GM12892 (cell line): ENCODE results near the gene CATSPER1.
A peak's percentile ranks its signal among the peaks of the same experiment; 100 is the strongest.

Source experiments
- DNase-seq: peaks from one replicate; pipeline ENCODE4 v3.0.0; 2011; ENCODE audit not compliant: insufficient read length
- FAIRE-seq: peaks from 2 replicates; lab custom pipeline; 2011; peaks lifted over from hg19 to GRCh38; lab: Jason Lieb, UNC
- POLR2A ChIP-seq: IDR thresholded peaks from 2 replicates; pipeline ENCODE4 v1.6.1; 2011; ENCODE audit warnings: low read depth, low read length, control low read depth
- POLR2AphosphoS5 ChIP-seq: IDR thresholded peaks from 2 replicates; pipeline ENCODE4 v1.6.1; 2011; ENCODE audit warnings: low read depth, low read length, control low read depth
- TAF1 ChIP-seq: IDR thresholded peaks from 2 replicates; pipeline ENCODE4 v1.6.1; 2011; ENCODE audit warnings: low read depth, mild to moderate bottlenecking, control low read depth, low read length, borderline replicate concordance

The CATSPER1 gene

GRCh38 chr11:66048547-66049323, 22.5 kb upstream of the CATSPER1 start, which contains the start of gene GAL3ST3:
Gene GAL3ST3, minus strand, starts transcription at chr11:66049161. Its CDS starts 3,746 bp downstream, at chr11:66045415.
- FAIRE-seq: no peak
- TF ChIP-seq POLR2A (no peak), TAF1 (no peak), POLR2AphosphoS5 (no peak)

GRCh38 chr11:66047541-66048365, 21.5 kb upstream of the CATSPER1 start:
- DNase-seq (no peak), FAIRE-seq (no peak)
- TF ChIP-seq POLR2A (no peak), TAF1 (no peak), POLR2AphosphoS5 (no peak)

More at GRCh38 chr11:66048547-66049323, 22.5 kb upstream of the CATSPER1 start, which contains the start of gene GAL3ST3:
- DNase-seq: no peak

DNA sequence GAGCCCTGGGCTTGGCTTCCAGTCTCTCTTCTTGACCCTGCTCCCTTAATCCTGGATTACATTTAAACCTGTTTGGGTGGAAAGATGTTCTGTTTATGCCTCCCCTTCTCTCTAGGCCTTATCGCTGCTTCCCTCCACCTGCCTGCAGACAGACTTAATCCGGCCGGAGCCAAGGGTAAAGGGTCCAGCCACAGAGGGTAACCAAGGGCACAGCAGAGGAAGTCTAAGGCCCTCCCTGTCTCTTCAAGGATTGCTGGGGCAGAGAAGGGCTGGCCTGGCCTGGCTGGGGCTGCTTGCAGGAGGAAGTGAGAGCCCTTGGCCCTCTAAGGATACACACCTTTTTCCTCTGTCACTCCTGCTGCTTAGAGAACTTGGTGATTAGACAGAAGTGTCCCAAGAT, 20.6 kb upstream of the CATSPER1 start:
- no peak for TF ChIP-seq POLR2AphosphoS5
- no peak for TF ChIP-seq POLR2A
- no peak for TF ChIP-seq TAF1
- no peak for FAIRE-seq
- no peak for DNase-seq

DNA sequence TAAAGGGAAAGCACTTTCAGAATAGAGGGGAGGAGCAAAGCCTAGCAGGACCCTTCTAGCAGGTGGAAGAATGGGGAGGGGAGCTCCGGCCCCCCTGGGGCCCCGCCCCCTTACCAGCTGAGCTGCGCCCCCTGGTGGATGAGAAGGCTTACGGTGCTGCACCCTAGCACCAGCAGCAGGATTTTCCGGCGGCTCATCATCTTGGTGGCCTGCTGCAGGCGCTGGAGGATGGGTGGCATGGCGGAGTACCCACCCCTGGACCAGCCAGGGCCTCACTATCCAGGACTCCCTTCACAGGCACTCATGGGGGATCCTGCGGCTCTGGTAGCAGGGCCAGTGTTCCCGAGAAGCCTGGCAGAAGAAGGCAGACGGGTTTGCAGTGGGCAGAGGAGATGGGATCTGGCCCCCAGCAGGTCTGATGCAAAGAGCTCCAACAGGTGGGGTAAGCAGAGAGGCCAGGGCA, 18.9 kb upstream of the CATSPER1 start:
- TF ChIP-seq POLR2AphosphoS5 (no peak), POLR2A (no peak), TAF1 (no peak)
- DNase-seq (peak; percentile 88), FAIRE-seq (peak; percentile 99)

DNA sequence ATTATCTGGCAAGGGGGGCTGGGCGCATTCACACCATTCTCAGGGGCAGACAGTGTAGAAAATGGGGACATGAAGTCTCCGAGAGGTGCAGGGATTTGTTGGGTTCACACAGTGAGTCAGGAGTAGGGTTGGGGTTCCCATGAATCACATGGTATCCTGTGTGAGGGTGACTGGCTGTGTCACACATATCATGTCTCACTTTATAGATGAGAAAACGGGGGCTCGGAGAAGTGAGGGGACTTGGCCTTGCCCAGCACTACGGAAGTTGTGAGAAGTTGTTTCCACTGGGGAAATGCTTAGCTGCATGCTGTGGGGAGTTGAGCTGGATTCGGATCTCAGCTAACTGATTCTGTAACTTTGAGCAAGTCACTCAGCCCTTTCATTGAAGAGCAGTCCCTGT, 18.5 kb upstream of the CATSPER1 start:
- FAIRE-seq (no peak), DNase-seq (no peak)
- TF ChIP-seq POLR2AphosphoS5 (no peak), TAF1 (no peak), POLR2A (no peak)

DNA sequence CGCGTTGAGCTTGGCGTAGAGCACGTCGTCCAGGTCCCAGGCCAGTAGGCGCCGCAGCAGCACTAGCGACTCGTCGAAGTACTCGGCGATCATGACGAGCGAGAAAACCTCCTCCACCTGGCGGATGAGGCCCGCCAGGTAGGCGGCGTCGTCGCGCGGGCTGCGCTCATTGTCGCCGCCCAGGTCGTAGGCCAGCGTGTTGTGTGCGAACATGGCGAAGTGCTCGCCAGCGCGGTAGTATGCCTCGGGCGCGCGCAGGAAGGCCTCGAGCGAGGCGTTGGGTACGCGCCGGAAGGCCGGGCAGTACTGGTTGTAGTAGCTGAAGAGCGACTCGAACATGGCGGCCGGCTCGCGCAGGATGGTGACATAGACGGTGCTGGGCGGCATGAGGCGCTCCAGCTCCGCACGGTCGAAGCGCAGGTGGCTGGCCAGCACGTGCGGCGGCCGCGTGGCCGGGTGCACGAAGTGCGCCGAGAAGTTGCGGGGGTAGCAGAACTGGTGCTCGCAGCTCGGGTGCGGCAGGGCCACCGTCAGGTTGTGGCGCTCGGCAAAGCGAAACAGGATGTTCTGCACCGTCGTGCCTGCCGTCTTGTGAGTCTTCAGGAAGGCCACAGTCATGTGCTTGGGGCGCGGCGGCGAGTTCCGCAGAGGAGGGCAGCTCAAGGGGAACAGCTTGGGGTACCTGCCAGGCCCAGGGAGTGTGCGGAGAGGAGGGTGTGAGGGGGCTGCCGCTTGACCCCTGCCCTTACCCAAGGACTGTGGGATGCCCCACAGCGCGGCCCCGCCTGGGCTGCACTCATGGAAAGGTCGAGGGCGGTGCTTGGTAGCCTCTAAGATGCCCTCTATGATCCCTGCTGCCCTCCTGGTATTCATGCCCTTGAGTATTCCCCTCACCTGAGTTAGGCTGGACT, 17.0 kb upstream of the CATSPER1 start:
- no peak for DNase-seq
- no peak for FAIRE-seq
- no peak for TF ChIP-seq POLR2A
- no peak for TF ChIP-seq POLR2AphosphoS5

DNA sequence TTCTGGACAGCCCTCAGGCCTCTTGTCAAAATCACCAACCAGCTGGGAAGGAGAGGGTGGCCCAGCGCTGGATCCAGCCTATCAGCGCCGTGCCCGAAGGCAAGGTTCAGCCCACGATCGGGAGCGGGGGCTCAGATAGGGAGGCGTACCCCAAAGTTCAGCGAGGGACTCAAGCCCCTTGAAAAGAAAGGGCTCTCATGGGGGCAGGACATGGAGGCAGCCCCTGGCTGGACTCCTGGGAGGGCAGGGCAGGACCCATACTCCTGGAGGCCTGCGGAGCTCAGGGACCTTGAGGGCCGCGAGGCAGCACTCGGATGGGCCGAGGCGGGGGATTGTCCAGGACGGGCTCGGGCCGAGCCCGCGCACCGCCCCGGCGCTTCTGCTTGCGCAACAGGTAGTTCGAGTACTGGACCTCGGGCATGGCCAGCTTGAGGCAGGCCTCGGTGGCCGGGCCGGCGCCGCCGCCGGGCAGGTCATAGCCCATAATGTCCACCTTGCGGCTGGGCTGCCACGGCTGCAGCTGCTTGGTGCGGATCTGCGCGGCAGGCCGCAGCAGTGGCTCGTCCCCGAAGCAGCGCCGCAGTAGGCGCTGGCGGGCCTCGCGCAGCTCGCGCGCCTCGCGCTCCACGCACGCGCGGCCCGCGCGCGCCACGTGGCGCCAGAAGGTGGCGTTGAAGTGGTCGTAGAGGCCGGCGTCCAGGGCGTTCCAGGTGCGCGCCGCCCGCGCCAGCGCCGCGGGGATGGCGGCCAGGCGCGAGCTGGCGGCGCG, 16.1 kb upstream of the CATSPER1 start:
- no peak for FAIRE-seq
- no peak for TF ChIP-seq TAF1

GRCh38 chr11:66039765-66040164, 13.5 kb upstream of the CATSPER1 start:
- TF ChIP-seq TAF1 (no peak), POLR2A (no peak), POLR2AphosphoS5 (no peak)
- FAIRE-seq: no peak
- no peak for DNase-seq

More for the DNA sequence above, 16.1 kb upstream of the CATSPER1 start:
- no peak for DNase-seq

GRCh38 chr11:66037327-66037726, 11.0 kb upstream of the CATSPER1 start:
- TF ChIP-seq TAF1 (no peak), POLR2AphosphoS5 (no peak), POLR2A (no peak)
- DNase-seq (no peak), FAIRE-seq (no peak)

DNA sequence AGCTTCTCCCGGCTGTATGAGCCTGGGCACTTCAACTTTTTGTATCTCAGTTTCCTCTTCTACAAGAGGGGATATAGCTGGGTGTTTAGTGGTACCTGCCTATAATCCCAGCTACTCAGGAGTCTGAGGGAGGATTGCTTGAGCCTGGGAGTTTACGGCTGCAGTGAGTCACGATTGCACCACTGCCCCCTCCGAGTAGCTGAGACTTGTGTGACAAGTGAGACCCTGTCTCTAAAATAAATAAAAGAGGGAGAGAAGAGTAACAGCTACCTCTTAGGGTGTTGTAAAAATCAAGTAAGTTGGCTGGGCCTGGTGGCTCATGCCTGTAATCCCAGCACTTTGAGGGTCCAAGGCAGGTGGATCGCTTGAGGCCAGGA, 10.0 kb upstream of the CATSPER1 start:
- TF ChIP-seq TAF1 (no peak), POLR2A (no peak), POLR2AphosphoS5 (no peak)

DNA sequence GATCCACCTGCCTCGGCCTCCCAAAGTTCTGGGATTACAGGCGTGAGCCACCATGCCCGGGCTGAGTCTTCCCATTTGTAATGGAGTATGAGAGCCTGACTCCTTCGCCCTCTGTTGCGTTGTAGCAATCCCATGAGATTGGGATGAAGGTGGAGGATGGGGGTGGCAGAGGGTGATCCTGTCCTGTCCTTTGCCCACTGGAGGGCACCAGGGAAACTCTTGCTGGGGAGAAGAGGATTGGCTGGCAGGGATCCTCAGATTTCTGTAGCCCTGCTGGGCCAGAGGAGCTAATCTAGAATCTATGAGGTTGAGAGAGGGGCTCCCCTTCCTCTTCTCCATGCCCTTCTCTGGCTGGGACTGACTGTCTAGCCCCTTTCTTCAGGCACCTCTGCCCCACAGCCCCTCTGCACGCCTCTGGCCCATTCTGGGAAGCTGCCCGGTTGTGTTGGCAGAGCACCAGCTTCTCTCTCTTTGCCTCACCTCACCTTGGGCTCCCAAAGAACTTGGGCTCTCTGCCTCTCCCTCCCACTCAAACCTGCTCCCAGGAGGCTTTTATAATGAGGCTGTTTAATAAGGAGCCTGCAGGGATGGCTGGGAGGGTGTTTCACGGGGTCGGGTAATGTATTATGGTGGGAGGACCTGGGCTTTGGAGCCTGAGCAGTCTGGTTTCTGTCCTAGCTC, 9.5 kb upstream of the CATSPER1 start:
- TF ChIP-seq POLR2A: no peak
- TF ChIP-seq POLR2AphosphoS5: no peak
- TF ChIP-seq TAF1: no peak
- FAIRE-seq (no peak), DNase-seq (no peak)

More for the DNA sequence above, 10.0 kb upstream of the CATSPER1 start:
- DNase-seq (no peak), FAIRE-seq (no peak)
